Naive B cell (primary cell): ENCODE results near the gene CLIC4. TPM values are rescaled to one million over a fixed set of nuclear protein-coding genes. Genes with fewer than 3 reads are reported as not detected.
A peak's percentile ranks its signal among the peaks of the same experiment; 100 is the strongest.
"Not testable (repeated sequence)": the region's sequence is repeated elsewhere in the genome, so short reads cannot be mapped to it uniquely, and the experiment has no call there.

Source experiments
- ATAC-seq, 2 donors: fragments of 150-1000 bp; cut with Tn5 transposase; 2 replicates each; pipeline ENCODE4 v1.10.0; 2021; ENCODE audit warnings: low read depth in 2 of 2, mild to moderate bottlenecking in 2 of 2, moderate library complexity in 2 of 2
- DNase-seq: peaks from one replicate; pipeline ENCODE4 v3.0.0; 2022
- H3K27ac Mint-ChIP-seq, 6 donors: one replicate each; pipeline ENCODE4 v1.8.0; 2020 to 2022; ENCODE audit warnings: mild to moderate bottlenecking in 6 of 6, mixed read lengths in 6 of 6, moderate library complexity in 5 of 6, inconsistent platforms in 2 of 6
- H3K27me3 Mint-ChIP-seq, 3 donors: one replicate each; pipeline ENCODE4 v1.8.0; 2021 to 2022; ENCODE audit warnings: mixed read lengths in 3 of 3, mild to moderate bottlenecking in 1 of 3
- H3K36me3 Mint-ChIP-seq, 2 donors: one replicate each; pipeline ENCODE4 v1.8.0; 2020 to 2022; ENCODE audit warnings: mixed read lengths in 2 of 2, inconsistent platforms in 1 of 2, mild to moderate bottlenecking in 1 of 2
- H3K4me1 Mint-ChIP-seq, 3 donors: one replicate each; pipeline ENCODE4 v1.8.0; 2020 to 2022; ENCODE audit warnings: mixed read lengths in 3 of 3, inconsistent platforms in 1 of 3, mild to moderate bottlenecking in 1 of 3, moderate library complexity in 1 of 3
- H3K4me3 Mint-ChIP-seq, 8 donors: one replicate each; pipeline ENCODE4 v1.8.0; 2020 to 2022; ENCODE audit warnings: mild to moderate bottlenecking in 8 of 8, mixed read lengths in 8 of 8, moderate library complexity in 8 of 8, inconsistent platforms in 2 of 8
- H3K9me3 Mint-ChIP-seq, 7 donors: one replicate each; pipeline ENCODE4 v1.8.0; 2020 to 2022; ENCODE audit warnings: mixed read lengths in 7 of 7, mild to moderate bottlenecking in 5 of 7, inconsistent platforms in 2 of 7, moderate library complexity in 1 of 7
- polyA plus RNA-seq, 6 donors: library from polyadenylated mRNA; unstranded; fragments of 300-500 nt; fragmentation: Illumina TruSeq; gene quantifications; one replicate each; pipeline ENCODE4 v1.2.3, GENCODE V29; 2021; ENCODE audit warnings: low read depth in 6 of 6

Gene CLIC4
- polyA plus RNA-seq, 6 donors from 2014 or later = 76.7 to 108 (median 92.1) TPM

DNA sequence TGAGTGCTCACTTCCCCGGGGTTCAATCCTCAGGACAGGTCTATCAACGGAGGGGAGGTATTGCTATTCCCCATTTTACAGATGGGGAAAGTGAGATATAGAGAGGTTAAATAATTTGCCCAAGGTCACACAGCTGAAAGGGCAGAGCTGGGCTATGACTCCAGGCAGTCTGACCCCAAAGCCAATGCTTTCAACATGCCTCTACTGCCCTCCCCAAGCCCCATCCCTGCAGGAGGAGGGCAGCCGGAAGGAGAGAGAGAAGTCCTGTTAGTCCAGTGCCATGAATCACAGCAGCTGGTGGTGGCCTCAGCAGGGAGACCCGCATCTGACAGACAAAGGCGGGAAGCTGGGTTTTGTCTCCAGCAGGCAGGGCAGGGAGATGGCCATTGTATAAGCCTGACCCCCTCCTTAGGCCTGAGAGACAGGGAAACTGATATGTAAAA lies 20.0 kb upstream of the CLIC4 start:
- DNase-seq (no peak), ATAC-seq (no peak)
- Mint-ChIP-seq H3K4me1 (peaks cover 12 to 31% (median 17%) of the 10 kb centered on the region in 3 donors), H3K27ac (peak overlapping the region in 3 of 6 donors; percentile 51 to 86 (median 79)), H3K4me3 (no peak overlapping the region), H3K27me3 (no peaks in the 10 kb centered on the region), H3K9me3 (peaks cover 0 to 2% (median 0%) of the 10 kb centered on the region in 7 donors), H3K36me3 (no peaks in the 10 kb centered on the region)

DNA sequence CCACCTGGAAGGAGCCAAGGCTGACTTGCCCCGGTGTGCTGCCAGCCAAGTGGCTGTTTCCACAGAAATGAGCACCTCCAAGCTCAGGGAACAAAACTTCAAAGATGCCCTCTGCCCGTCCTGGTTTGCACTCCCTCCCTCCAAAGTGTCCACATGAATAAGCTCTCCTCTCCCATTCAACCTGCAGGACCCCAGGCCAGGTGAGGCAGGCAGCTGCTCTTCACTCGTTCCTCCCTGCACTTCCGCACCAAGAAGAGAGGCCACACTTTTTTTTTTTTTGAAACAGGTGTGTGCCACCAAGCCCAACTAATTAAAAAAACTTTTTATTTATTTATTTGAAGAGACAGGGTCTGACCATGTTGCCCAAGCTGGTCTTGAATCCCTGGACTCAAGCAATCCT lies 18.5 kb upstream of the CLIC4 start:
- no peak for DNase-seq
- H3K4me1 Mint-ChIP-seq = peaks cover 19 to 43% (median 27%) of the 10 kb centered on the region in 3 donors
- H3K4me3 Mint-ChIP-seq = peak overlapping the region in 4 of 8 donors; percentile 10 to 93 (median 75)
- peaks cover 0 to 2% (median 0%) of the 10 kb centered on the region in 7 donors for H3K9me3 Mint-ChIP-seq
- no peaks in the 10 kb centered on the region for H3K27me3 Mint-ChIP-seq
- peak overlapping the region in 3 of 6 donors; percentile 78 to 92 (median 84) for H3K27ac Mint-ChIP-seq
- peak in 1 of 2 donors; percentile 24 for ATAC-seq
- no peaks in the 10 kb centered on the region for H3K36me3 Mint-ChIP-seq

DNA sequence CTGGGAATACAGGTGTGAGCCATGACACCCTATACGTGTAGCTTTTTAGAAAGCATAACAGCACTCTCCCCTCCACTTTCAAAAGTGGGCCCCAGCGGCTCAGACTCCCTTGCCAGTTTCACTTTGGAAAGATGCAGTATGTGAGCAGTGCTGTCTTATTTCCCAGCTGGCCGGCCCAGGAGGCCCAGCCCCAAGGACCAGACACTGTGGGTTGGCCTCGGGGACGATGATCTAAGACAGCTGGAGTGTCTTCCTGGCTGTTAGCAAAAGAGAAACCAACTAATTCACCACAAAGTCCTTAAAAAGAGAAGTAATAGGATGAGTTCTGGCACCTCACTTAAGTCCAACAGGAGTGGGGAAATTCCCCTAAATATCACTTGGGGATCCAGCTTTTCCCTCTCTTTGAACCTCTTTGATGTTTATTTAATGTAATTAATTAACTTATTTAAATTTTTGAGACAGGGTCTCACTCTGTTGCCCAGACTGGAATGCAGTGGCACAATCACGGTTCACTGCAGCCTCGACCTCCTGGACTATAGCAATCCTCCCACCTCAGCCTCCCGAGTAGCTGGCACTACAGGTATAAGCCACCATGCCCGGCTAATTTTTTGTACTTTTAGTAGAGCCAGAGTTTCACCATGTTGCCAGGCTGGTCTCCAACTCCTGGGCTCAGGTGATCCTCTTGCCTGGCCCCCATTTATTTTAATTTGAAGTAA lies 17.6 kb upstream of the CLIC4 start:
- H3K27me3 Mint-ChIP-seq = no peaks in the 10 kb centered on the region
- no peaks in the 10 kb centered on the region for H3K9me3 Mint-ChIP-seq
- DNase-seq (peak; percentile 40), ATAC-seq (peak; percentile 87 to 90)
- H3K27ac Mint-ChIP-seq = peak overlapping the region; percentile 78 to 95 (median 88)
- H3K4me3 Mint-ChIP-seq = peak overlapping the region; percentile 46 to 93 (median 78)
- peaks cover 21 to 50% (median 31%) of the 10 kb centered on the region in 3 donors for H3K4me1 Mint-ChIP-seq
- H3K36me3 Mint-ChIP-seq = no peaks in the 10 kb centered on the region

DNA sequence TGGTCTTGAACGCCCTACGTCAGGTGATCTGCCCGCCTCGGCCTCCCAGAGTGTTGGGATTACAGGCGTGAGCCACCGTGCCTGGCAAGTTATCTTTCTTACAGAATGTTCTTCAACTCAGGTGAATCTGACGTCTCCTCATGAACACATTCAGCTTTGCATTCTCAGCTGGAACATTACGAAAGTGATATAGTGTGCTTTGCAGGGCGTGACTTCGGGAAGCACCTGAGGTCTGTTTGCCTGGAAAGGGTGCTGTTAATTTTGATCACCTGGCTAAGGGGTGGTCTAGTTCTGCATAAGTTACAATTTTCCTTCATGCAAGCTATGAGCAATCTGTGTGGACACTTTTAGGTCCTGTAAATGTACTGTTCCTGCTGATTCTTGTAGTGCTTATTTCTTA lies 16.3 kb upstream of the CLIC4 start:
- Mint-ChIP-seq H3K27me3 (no peaks in the 10 kb centered on the region), H3K4me3 (peak overlapping the region in 1 of 8 donors; percentile 41), H3K27ac (peak overlapping the region in 1 of 6 donors; percentile 57), H3K9me3 (no peaks in the 10 kb centered on the region), H3K4me1 (peaks cover 27 to 62% (median 39%) of the 10 kb centered on the region in 3 donors), H3K36me3 (no peaks in the 10 kb centered on the region)
- ATAC-seq (no peak), DNase-seq (no peak)

DNA sequence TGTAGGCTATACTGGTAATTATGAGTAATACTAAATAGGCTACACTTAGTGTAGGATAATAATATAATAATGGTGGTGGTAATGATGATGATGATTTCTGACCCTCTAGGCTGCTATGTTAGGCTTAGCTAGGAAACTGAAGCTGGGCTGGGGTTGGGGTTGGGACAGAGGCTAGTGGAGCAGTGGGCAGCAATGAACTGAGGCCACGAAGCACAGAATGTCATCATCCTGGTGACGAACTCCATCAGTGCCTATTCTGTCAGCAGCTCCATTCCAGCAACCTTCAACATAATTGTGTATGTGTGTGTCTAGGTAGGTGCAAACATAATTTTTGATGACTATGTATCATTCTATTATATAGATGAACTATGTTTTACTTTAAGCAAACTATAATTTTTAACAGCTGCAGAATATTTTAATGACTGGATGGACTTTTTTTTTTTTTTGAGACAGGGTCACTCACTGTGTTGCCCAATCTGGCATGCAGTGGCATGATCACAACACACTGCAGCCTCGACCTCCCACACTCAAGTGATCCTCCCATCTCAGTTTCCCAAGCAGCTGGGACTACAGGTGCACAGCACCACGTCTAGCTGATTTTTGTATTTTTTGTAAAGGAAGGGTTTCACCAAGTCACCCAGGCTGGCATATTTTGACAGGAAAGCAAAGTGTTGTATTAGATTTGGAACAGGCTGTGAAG lies 12.9 kb upstream of the CLIC4 start:
- H3K9me3 Mint-ChIP-seq = no peaks in the 10 kb centered on the region
- peak overlapping the region in 5 of 6 donors; percentile 42 to 99 (median 87) for H3K27ac Mint-ChIP-seq
- no peaks in the 10 kb centered on the region for H3K27me3 Mint-ChIP-seq
- peaks cover 35 to 78% (median 52%) of the 10 kb centered on the region in 3 donors for H3K4me1 Mint-ChIP-seq
- DNase-seq (no peak), ATAC-seq (no peak)
- H3K4me3 Mint-ChIP-seq = peak overlapping the region in 3 of 8 donors; percentile 6 to 62 (median 54)
- H3K36me3 Mint-ChIP-seq = no peaks in the 10 kb centered on the region

DNA sequence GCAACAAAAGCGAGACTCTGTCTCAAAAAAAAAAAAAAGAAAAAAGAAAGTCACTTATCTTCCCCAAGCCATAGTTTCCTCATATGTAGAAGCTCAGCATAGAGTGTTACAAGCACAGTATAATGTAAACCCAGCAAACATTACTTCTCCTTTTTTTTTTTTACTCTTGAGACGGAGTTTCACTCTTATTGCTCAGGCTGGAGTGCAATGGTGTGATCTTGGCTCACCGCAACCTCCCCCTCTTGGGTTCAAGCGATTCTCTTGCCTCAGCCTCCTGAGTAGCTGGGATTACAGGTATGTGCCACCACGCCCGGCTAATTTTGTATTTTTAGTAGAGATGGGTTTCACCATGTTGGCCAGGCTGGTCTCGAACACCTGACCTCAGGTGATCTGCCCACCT lies 11.9 kb upstream of the CLIC4 start:
- Mint-ChIP-seq H3K4me3 (peak overlapping the region; percentile 58 to 94 (median 86)), H3K27ac (peak overlapping the region; percentile 87 to 99 (median 98)), H3K4me1 (peaks cover 35 to 72% (median 43%) of the 10 kb centered on the region in 3 donors)
- ATAC-seq (peak; percentile 95 to 96), DNase-seq (peak; percentile 69)
- not testable (repeated sequence) for H3K9me3 Mint-ChIP-seq, H3K27me3 Mint-ChIP-seq, H3K36me3 Mint-ChIP-seq

DNA sequence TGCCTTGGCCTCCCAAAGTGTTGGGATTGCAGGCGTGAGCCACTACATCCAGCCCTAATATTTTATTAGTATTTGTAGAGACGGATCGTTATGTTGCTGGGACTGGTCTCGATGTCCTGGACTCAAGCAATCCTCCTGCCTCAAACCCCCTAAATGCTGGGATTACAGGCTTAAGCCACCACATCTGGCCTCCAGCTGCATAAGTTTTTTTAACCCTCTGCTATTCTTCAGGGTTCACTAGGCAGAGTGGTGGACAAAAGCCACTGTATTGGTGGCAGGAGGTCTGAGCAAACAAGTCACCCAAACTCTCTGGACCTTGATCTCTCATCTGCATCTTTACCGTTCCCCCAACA lies 10.1 kb upstream of the CLIC4 start:
- H3K4me1 Mint-ChIP-seq = peaks cover 35 to 79% (median 43%) of the 10 kb centered on the region in 3 donors
- no peak for ATAC-seq
- H3K4me3 Mint-ChIP-seq = peak overlapping the region in 3 of 8 donors; percentile 21 to 73 (median 26)
- H3K9me3 Mint-ChIP-seq = no peaks in the 10 kb centered on the region
- H3K36me3 Mint-ChIP-seq = no peaks in the 10 kb centered on the region
- no peaks in the 10 kb centered on the region for H3K27me3 Mint-ChIP-seq
- DNase-seq = no peak
- peak overlapping the region in 3 of 6 donors; percentile 1 to 80 (median 76) for H3K27ac Mint-ChIP-seq

DNA sequence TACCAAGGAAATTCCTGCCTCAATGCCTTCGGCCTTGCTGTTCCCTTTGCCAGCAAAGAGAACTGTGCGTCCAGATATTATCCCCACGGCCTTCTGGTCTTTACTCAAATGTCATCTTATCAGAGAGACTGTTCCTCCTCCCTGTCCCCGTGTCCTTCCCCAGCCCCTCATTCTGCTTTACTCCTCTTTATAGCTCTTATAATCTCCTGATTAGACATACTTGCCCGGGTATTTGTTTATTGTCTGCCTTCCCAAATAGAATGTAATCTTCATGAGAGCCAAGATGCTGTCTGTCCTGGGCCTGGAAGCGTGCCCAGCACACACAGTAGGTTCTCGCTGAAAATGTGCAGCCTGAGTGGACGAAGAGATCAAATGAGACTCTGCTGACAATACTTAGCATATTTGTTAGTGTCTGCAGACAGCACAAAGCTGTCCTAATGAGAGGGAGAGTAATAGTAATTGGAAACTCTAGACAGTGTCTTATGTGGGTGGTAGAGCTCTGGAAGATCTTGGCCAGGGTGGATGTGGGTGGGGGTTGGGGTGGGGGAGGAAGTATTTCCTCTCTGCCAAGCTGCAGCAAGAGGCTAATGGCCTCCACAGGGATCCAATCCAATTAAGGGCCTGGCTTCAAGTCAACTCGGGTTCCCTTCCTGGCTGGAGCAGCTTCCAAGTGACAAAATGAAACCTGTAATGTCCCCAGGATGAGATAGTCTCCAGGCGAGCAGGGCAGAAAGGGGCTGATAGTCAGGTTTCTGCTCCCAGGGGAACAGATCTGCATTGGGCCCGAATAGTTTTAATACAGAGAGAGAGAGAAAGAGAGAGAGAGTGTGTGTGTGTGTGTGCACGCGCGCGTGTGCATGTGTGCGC lies 9.5 kb upstream of the CLIC4 start:
- DNase-seq (no peak), ATAC-seq (no peak)
- no peaks in the 10 kb centered on the region for H3K27me3 Mint-ChIP-seq
- H3K4me3 Mint-ChIP-seq = peak overlapping the region; percentile 8 to 88 (median 61)
- H3K9me3 Mint-ChIP-seq = no peaks in the 10 kb centered on the region
- peaks cover 32 to 75% (median 40%) of the 10 kb centered on the region in 3 donors for H3K4me1 Mint-ChIP-seq
- peak overlapping the region; percentile 0 to 80 (median 66) for H3K27ac Mint-ChIP-seq
- no peaks in the 10 kb centered on the region for H3K36me3 Mint-ChIP-seq

DNA sequence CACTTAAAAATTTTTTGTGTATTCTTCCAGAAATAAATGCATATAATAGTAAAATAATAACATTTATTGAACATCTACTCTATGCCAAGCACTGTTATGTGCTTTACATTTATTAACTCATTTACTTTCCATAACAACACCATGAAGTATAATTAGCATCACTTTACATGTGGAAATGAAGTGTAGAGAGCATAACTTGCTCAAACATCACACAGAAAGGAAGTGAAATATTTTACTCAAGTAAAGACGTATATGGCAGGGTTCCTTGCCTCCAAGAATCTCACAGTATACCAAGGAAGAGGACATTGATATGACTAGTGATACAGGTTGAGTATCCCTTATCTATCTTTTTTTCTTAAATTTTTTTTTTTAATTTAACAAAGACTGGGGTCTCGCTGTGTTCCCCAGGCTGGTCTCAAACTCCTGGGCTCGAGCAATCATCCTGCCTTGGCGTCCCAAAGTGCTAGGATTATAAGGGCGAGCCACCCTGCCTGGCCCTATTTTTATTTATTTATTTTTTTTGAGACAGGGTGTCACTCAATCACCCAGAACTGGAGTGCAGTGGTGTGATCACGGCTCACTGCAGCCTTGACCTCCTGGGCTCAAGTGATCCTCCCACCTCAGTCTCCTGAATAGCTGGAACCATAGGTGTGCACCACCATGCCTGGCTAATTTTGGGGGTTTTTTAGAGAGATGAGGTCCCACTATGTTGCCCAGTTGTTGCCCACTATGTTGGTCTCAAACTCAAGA lies 7.7 kb upstream of the CLIC4 start:
- ATAC-seq = peak; percentile 7 to 24
- Mint-ChIP-seq H3K4me1 (peaks cover 41 to 76% (median 48%) of the 10 kb centered on the region in 3 donors), H3K27me3 (no peaks in the 10 kb centered on the region), H3K27ac (peak overlapping the region in 4 of 6 donors; percentile 41 to 86 (median 60)), H3K4me3 (peak overlapping the region in 7 of 8 donors; percentile 25 to 75 (median 67)), H3K36me3 (no peaks in the 10 kb centered on the region), H3K9me3 (no peaks in the 10 kb centered on the region)
- no peak for DNase-seq

DNA sequence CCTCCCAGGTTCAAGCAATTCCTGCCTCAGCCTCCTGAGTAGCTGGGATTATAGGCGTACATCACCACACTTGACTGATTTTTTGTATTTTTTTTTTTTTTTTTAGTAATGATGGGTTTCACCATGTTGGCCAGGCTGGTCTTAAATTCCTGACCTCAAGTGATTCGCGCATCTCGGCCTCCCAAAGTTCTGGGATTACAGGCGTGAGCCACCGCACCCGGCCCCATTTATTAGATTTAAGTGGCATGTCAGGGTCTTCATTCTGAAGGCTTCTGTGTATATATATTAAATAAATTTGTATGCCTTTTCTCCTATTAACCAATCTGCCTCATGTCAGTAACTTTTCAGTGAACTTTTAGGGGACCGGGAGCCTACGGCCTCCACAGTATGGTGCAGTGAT lies 6.0 kb upstream of the CLIC4 start:
- Mint-ChIP-seq H3K9me3 (no peaks in the 10 kb centered on the region), H3K27me3 (no peaks in the 10 kb centered on the region), H3K27ac (peak overlapping the region in 2 of 6 donors; percentile 4 to 78), H3K36me3 (no peaks in the 10 kb centered on the region), H3K4me3 (no peak overlapping the region), H3K4me1 (peaks cover 47 to 77% (median 55%) of the 10 kb centered on the region in 3 donors)
- DNase-seq (no peak), ATAC-seq (no peak)

DNA sequence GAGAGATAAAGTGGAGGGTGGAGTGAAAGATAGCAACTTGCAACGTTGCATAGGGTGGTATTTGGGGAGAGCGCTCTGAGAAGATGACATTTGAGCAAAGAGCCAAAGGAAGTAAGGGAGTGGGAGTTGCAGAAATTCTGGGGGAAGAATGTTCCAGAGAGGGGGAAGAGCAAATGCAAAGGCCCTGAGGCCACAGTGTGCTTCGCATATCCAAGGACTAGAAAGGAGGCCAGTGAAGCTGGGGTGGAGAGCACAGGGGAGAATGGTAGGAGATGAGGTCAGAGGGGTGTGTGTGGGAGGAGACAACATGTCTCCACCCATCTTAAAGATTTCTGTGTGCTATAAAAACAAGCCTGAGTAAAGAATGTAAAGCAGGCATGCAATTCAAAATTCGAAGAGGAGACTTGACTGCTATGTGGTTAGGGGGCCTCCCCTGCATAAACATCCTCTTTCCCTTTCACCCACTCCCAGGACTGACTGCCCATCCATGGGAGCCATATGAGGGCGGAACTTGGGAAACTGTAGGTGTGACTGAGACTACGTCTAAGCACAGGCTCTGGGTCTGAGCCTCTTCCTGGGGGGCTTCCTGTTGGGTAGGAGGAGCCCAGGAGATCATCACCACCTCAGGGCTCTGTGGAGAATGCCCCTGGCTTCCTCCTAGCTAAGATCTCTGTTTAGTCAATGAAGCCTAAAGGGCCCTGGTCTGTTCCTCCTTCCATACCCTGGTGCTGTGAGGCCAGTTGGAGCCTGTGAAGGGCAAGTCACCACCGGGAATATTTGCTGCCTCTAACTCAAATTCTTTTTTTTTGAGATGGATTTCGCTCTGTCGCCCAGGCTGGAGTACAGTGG lies 2.9 kb upstream of the CLIC4 start:
- DNase-seq (peak; percentile 67), ATAC-seq (peak; percentile 10 to 13)
- Mint-ChIP-seq H3K4me3 (peak overlapping the region; percentile 7 to 90 (median 68)), H3K27me3 (no peaks in the 10 kb centered on the region), H3K27ac (peak overlapping the region; percentile 19 to 96 (median 87)), H3K9me3 (no peaks in the 10 kb centered on the region), H3K36me3 (no peaks in the 10 kb centered on the region), H3K4me1 (peaks cover 38 to 64% (median 47%) of the 10 kb centered on the region in 3 donors)
